Neural cell (in vitro differentiated cells): ENCODE results near the gene COG2. TPM values are rescaled to one million over a fixed set of nuclear protein-coding genes. Genes with fewer than 3 reads are reported as not detected.

ENCODE experiments used
- H2AFZ ChIP-seq: fragments of 200-600, 300-800 bp; sonication (generic), shearing (Covaris generic); 2 replicates; pipeline ENCODE4 v1.6.0; 2014; ENCODE audit warnings: low read depth, mild to moderate bottlenecking, antibody characterized with exemption, low read length, moderate library complexity
- H3F3A ChIP-seq: fragments of 200-600 bp; shearing (Covaris generic); 2 replicates; pipeline ENCODE4 v1.6.1; 2016; ENCODE audit warnings: mild to moderate bottlenecking, moderate library complexity, mixed read lengths, antibody characterized with exemption, low read length; ENCODE audit not compliant: insufficient read depth, poor library complexity, severe bottlenecking
- H3K27ac ChIP-seq: fragments of 200-600, 300-800 bp; sonication (generic), shearing (Covaris generic); 2 replicates; pipeline ENCODE4 v1.5.1; 2014; ENCODE audit warnings: mild to moderate bottlenecking, low read length, moderate library complexity
- H3K27me3 ChIP-seq: fragments of 300-800, 200-600 bp; sonication (generic), shearing (Covaris generic); 2 replicates; pipeline ENCODE4 v1.6.0; 2014; ENCODE audit warnings: mild to moderate bottlenecking, low read depth, low read length, moderate library complexity; ENCODE audit not compliant: insufficient read depth
- H3K36me3 ChIP-seq: fragments of 300-800, 200-600 bp; sonication (generic), shearing (Covaris generic); 2 replicates; pipeline ENCODE4 v1.5.1; 2014; ENCODE audit warnings: mild to moderate bottlenecking, antibody characterized with exemption, low read length, moderate library complexity; ENCODE audit not compliant: insufficient read depth
- H3K4me2 ChIP-seq: fragments of 300-800, 200-600 bp; sonication (generic), shearing (Covaris generic); 2 replicates; pipeline ENCODE4 v1.6.0; 2014; ENCODE audit warnings: mild to moderate bottlenecking, low read length
- H3K4me3 ChIP-seq: fragments of 300-800, 200-600 bp; sonication (generic), shearing (Covaris generic); 2 replicates; pipeline ENCODE4 v1.5.1; 2014; ENCODE audit warnings: mild to moderate bottlenecking, low read length, moderate library complexity
- H3K79me2 ChIP-seq: fragments of 200-600 bp; shearing (Covaris generic); replicated peaks from 2 replicates; pipeline ENCODE4 v1.6.0; 2014; ENCODE audit warnings: mild to moderate bottlenecking, low read length, moderate library complexity; ENCODE audit not compliant: insufficient read depth
- H3K9ac ChIP-seq: fragments of 300-800, 200-600 bp; sonication (generic), shearing (Covaris generic); 2 replicates; pipeline ENCODE4 v1.6.1; 2016; ENCODE audit warnings: mild to moderate bottlenecking, low read length, mixed read lengths
- H3K9me2 ChIP-seq: fragments of 200-600 bp; shearing (Covaris generic); 2 replicates; pipeline ENCODE4 v1.6.1; 2016; ENCODE audit warnings: mild to moderate bottlenecking, low read length, mixed read lengths; ENCODE audit not compliant: insufficient read depth
- H3K9me3 ChIP-seq: fragments of 200-600, 300-800 bp; sonication (generic), shearing (Covaris generic); 2 replicates; pipeline ENCODE4 v1.6.1; 2016; ENCODE audit warnings: mild to moderate bottlenecking, mixed run types, low read length, moderate library complexity, mixed read lengths
- H4K20me1 ChIP-seq: fragments of 200-600 bp; shearing (Covaris generic); 2 replicates; pipeline ENCODE4 v1.6.1; 2016; ENCODE audit warnings: mild to moderate bottlenecking, mixed run types; ENCODE audit not compliant: insufficient read depth
- CTCF ChIP-seq: fragments of 450-650 bp; IDR thresholded peaks from 2 replicates; pipeline ENCODE4 v1.5.1; 2014; ENCODE audit warnings: antibody characterized with exemption, mild to moderate bottlenecking, moderate library complexity; ENCODE audit not compliant: poor library complexity, severe bottlenecking
- EP300 ChIP-seq: fragments of 450-650 bp; conservative IDR thresholded peaks from 2 replicates; pipeline ENCODE4 v1.6.1; 2014; ENCODE audit warnings: antibody characterized with exemption, mild to moderate bottlenecking, moderate library complexity; ENCODE audit not compliant: poor library complexity, severe bottlenecking
- EZH2 ChIP-seq: fragments of 200-600, 300-800 bp; shearing (Covaris generic), sonication (generic); IDR thresholded peaks from 2 replicates; pipeline ENCODE4 v1.6.1; 2014; ENCODE audit warnings: antibody characterized with exemption, low read length, borderline replicate concordance, mild to moderate bottlenecking; ENCODE audit not compliant: insufficient read depth, poor library complexity, severe bottlenecking
- MXI1 ChIP-seq: fragments of 450-650 bp; conservative IDR thresholded peaks from 2 replicates; pipeline ENCODE4 v1.6.1; 2014; ENCODE audit warnings: antibody characterized with exemption, mild to moderate bottlenecking; ENCODE audit not compliant: poor library complexity, severe bottlenecking
- POLR2AphosphoS5 ChIP-seq: IDR thresholded peaks from 2 replicates; pipeline ENCODE4 v1.6.1; 2012
- RAD21 ChIP-seq: fragments of 450-650 bp; conservative IDR thresholded peaks from 2 replicates; pipeline ENCODE4 v1.6.1; 2014; ENCODE audit warnings: antibody characterized with exemption, mild to moderate bottlenecking, moderate library complexity
- REST ChIP-seq: IDR thresholded peaks from 2 replicates; pipeline ENCODE4 v1.6.1; 2012; ENCODE audit warnings: borderline replicate concordance
- SMC3 ChIP-seq: fragments of 450-650 bp; conservative IDR thresholded peaks from 2 replicates; pipeline ENCODE4 v1.6.1; 2014; ENCODE audit warnings: antibody characterized with exemption, mild to moderate bottlenecking, moderate library complexity; ENCODE audit not compliant: poor library complexity
- TAF1 ChIP-seq: IDR thresholded peaks from 2 replicates; pipeline ENCODE4 v1.6.1; 2012; ENCODE audit warnings: low read depth
- polyA plus RNA-seq: library from polyadenylated mRNA; depleted of rRNA; stranded (reverse); fragments of >200 nt; gene quantifications from 2 replicates; pipeline ENCODE4 v1.2.3, GENCODE V29; 2014

The COG2 gene
- polyA plus RNA-seq, 1 donor from 2014 or later, result 14.5 TPM

GRCh38 chr1:230699716-230700115, 57.4 kb downstream of the COG2 start:
- Histone ChIP-seq H3K27ac (no peak overlapping the region), H3K27me3 (no peaks in the 10 kb centered on the region), H3K4me2 (no peak overlapping the region), H3K4me3 (no peak overlapping the region), H4K20me1 (no peaks in the 10 kb centered on the region), H3K79me2 (no peaks in the 10 kb centered on the region), H3K9me2 (no peaks in the 10 kb centered on the region), H3F3A (no peaks in the 10 kb centered on the region), H3K36me3 (no peaks in the 10 kb centered on the region), H3K9ac (no peak overlapping the region), H2AFZ (no peak overlapping the region), H3K9me3 (no peaks in the 10 kb centered on the region)
- TF ChIP-seq TAF1 (no peak), SMC3 (no peak), POLR2AphosphoS5 (no peak), CTCF (no peak), MXI1 (no peak), EP300 (no peak), RAD21 (no peak), EZH2 (no peak), REST (no peak)

GRCh38 chr1:230700132-230700531, 57.9 kb downstream of the COG2 start:
- H3F3A ChIP-seq, result no peaks in the 10 kb centered on the region
- no peaks in the 10 kb centered on the region for H3K9me3 ChIP-seq
- H3K4me2 ChIP-seq, result no peak overlapping the region
- H3K36me3 ChIP-seq, result no peaks in the 10 kb centered on the region
- H3K9me2 ChIP-seq, result no peaks in the 10 kb centered on the region
- TF ChIP-seq EZH2 (no peak), EP300 (no peak), RAD21 (no peak), TAF1 (no peak), SMC3 (no peak), REST (no peak), POLR2AphosphoS5 (no peak), MXI1 (no peak), CTCF (no peak)
- H3K27ac ChIP-seq, result no peak overlapping the region
- H2AFZ ChIP-seq, result no peak overlapping the region
- H3K27me3 ChIP-seq, result no peaks in the 10 kb centered on the region
- H3K9ac ChIP-seq, result no peak overlapping the region
- no peaks in the 10 kb centered on the region for H3K79me2 ChIP-seq
- H3K4me3 ChIP-seq, result no peak overlapping the region
- H4K20me1 ChIP-seq, result no peaks in the 10 kb centered on the region
